PFSK-1 (cell line): ENCODE measurements around the gene FAM83B.

Experiments
- POLR2AphosphoS5 ChIP-seq: IDR thresholded peaks from 2 replicates; pipeline ENCODE4 v1.6.1; 2012; ENCODE audit warnings: low read depth, mild to moderate bottlenecking, control low read depth, low read length, moderate library complexity
- SIN3A ChIP-seq: IDR thresholded peaks from 2 replicates; pipeline ENCODE4 v1.6.1; 2012; ENCODE audit warnings: mild to moderate bottlenecking, low read length, moderate library complexity, borderline replicate concordance; ENCODE audit not compliant: insufficient read depth
- TAF1 ChIP-seq: IDR thresholded peaks from 2 replicates; pipeline ENCODE4 v1.6.1; 2012; ENCODE audit warnings: low read length, control low read depth, borderline replicate concordance; ENCODE audit not compliant: insufficient read depth

GRCh38 chr6:54830216-54830615 lies 16.4 kb upstream of the FAM83B start:
- TF ChIP-seq SIN3A (no peak), TAF1 (no peak), POLR2AphosphoS5 (no peak)
